Rectal smooth muscle tissue (tissue), 1 donor: Measurements from ENCODE around the gene OPTC.
"Not testable (repeated sequence)": the region's sequence is repeated elsewhere in the genome, so short reads cannot be mapped to it uniquely, and the experiment has no call there.

Source experiments
- H3K27ac ChIP-seq: one replicate; pipeline ENCODE4 v1.7.0; 2013; ENCODE audit warnings: low read depth, low read length, inconsistent platforms
- H3K27me3 ChIP-seq: one replicate; pipeline ENCODE4 v1.7.0; 2013; ENCODE audit warnings: low read length; ENCODE audit not compliant: control insufficient read depth, insufficient read depth
- H3K36me3 ChIP-seq: one replicate; pipeline ENCODE4 v1.7.0; 2013; ENCODE audit warnings: low read length; ENCODE audit not compliant: control insufficient read depth, insufficient read depth
- H3K4me1 ChIP-seq: one replicate; pipeline ENCODE4 v1.7.0; 2013; ENCODE audit warnings: low read length; ENCODE audit not compliant: control insufficient read depth, insufficient read depth
- H3K4me3 ChIP-seq: one replicate; pipeline ENCODE4 v1.7.0; 2013; ENCODE audit warnings: low read length
- H3K9ac ChIP-seq: one replicate; pipeline ENCODE4 v1.7.0; 2013; ENCODE audit warnings: low read length

The OPTC gene

DNA sequence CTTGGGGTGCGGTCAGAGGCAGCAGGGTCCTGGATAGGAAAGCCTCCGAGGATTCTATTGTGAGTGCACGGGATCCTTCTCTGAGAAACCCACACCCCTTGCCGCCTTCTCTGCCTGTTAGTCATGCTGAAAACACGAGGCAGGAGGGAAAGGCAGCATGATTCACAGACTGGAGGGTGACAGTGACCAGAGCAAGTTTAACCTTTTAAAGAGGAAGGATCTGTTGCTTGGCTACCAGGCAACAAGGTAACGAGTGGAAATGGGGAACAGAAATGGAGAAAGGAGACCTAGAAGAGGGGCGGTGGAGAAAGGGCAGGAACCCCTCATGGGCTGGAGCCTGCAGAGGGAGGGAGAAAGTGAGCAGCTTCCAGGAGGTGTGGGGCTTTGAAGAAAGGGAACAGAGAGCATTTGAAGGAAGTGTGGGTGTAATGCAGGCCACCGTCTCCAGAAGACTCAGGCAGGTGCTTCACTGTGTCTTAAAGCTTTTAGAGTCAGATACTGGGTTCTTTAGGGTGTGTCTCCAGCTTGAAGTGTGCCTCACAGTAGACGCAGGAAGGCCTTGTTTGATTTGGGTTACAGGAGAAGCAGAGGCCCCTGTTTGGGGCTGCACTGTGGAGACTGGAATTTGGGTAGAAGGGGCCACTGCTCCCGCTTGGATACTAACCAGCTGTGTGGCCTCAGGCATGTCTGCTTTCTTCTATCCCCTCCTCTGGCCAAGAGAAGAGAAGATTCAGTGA is 19.1 kb downstream of the OPTC start:
- H3K27me3 ChIP-seq: no peaks in the 10 kb centered on the region
- H3K4me1 ChIP-seq: peaks cover 53% of the 10 kb centered on the region
- H3K9ac ChIP-seq: no peak overlapping the region
- peak overlapping the region; percentile 96 for H3K27ac ChIP-seq
- H3K36me3 ChIP-seq: no peaks in the 10 kb centered on the region
- H3K4me3 ChIP-seq: peak overlapping the region; percentile 13

DNA sequence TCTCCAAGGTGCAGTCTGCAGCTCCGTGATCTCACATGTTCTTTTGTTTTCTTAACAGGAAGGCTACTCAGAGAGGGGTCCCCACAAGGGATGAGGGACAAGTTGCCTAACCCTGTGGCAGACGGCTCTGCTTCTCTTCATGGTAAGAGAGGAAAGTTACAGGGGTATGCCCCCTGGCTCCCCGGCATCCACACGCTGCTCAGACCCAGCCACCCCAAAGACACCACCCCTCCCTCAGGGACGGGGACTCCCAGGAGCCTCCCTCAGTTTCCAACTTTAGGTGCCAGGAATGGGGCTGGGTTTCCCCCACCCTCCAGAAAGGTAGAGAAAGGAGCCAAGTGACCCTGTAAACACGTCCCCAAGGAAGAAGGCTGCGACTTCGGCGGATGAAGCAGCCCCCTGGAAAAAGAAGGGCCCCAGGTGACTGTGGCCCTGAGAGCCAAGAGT is 19.7 kb downstream of the OPTC start:
- Histone ChIP-seq H3K9ac (no peak overlapping the region), H3K27ac (peak overlapping the region; percentile 96), H3K27me3 (no peaks in the 10 kb centered on the region), H3K4me3 (peak overlapping the region; percentile 13), H3K4me1 (peaks cover 47% of the 10 kb centered on the region), H3K36me3 (no peaks in the 10 kb centered on the region)

DNA sequence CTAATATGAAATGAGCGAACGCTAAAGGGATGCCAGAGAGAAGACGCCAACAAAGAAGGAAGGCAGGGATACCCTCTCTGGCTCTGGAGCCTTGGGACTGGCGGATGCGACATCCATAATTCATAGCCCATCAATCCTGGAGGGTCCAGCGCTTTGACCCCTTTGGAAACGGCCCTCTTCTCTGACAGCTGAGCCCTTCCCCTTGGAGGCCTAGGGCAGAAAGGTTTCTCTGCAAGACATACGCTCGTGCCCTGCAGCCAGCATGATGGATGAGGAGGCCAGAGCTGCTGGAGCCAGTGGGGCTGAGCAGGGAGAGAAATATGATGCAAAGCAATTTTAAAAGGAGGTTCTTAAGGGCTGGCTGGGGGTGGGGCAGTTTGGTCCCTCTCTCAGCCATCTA is 22.2 kb downstream of the OPTC start:
- Histone ChIP-seq H3K27ac (no peak overlapping the region), H3K27me3 (no peaks in the 10 kb centered on the region), H3K4me3 (no peak overlapping the region), H3K4me1 (peaks cover 46% of the 10 kb centered on the region), H3K36me3 (no peaks in the 10 kb centered on the region), H3K9ac (no peak overlapping the region)

GRCh38 chr1:203516906-203517305 is 23.0 kb downstream of the OPTC start:
- no peaks in the 10 kb centered on the region for H3K36me3 ChIP-seq
- H3K27ac ChIP-seq: no peak overlapping the region
- H3K4me1 ChIP-seq: peaks cover 46% of the 10 kb centered on the region
- H3K27me3 ChIP-seq: no peaks in the 10 kb centered on the region
- H3K9ac ChIP-seq: no peak overlapping the region
- no peak overlapping the region for H3K4me3 ChIP-seq

DNA sequence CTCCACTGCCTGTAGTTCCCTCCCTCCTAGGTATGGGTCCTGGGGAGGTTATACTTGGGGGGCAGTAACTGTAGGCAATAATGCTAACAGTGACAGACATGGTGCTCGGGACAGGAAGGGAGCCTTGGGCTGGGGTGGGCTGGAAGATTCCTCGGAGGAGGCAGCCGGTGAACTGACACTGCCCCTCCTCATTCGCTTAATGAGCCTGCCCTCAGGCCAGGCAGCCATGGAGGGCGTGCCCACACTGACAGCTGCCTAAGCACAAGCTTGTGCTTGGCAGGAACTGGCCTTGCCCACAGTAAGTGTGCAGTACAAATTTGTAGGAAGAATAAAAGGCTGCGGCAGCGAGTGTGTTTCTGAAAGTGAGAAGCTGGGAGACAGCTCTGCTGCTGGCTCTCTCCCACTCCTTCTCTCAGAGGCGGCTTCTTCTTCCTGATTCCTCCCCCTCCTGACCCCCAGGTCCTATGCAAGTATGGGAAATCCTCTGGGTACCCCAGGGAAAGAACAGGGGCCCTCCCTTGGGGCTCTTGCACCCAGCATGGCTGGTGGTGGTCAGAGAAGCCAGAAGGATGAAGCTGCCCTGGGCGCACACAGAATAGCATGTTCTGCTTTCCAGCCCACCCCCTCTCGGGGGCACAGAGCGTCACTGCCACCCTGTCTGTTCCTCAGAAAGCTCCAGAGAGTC is 23.6 kb downstream of the OPTC start:
- no peak overlapping the region for H3K27ac ChIP-seq
- no peaks in the 10 kb centered on the region for H3K36me3 ChIP-seq
- peaks cover 43% of the 10 kb centered on the region for H3K4me1 ChIP-seq
- H3K9ac ChIP-seq: no peak overlapping the region
- H3K27me3 ChIP-seq: no peaks in the 10 kb centered on the region
- H3K4me3 ChIP-seq: no peak overlapping the region

GRCh38 chr1:203518139-203518538 is 24.2 kb downstream of the OPTC start:
- H3K27me3 ChIP-seq, H3K36me3 ChIP-seq, H3K27ac ChIP-seq, H3K4me3 ChIP-seq, H3K9ac ChIP-seq: not testable (repeated sequence)
- H3K4me1 ChIP-seq: peaks cover 42% of the 10 kb centered on the region

- Histone ChIP-seq H3K4me1 (peaks cover 38% of the 10 kb centered on the region), H3K9ac (no peak overlapping the region), H3K36me3 (no peaks in the 10 kb centered on the region), H3K4me3 (no peak overlapping the region), H3K27ac (no peak overlapping the region), H3K27me3 (no peaks in the 10 kb centered on the region)
Observed at GRCh38 chr1:203518541-203518940, 24.6 kb downstream of the OPTC start.

- Histone ChIP-seq H3K36me3 (no peaks in the 10 kb centered on the region), H3K9ac (no peak overlapping the region), H3K27ac (no peak overlapping the region), H3K4me3 (no peak overlapping the region), H3K4me1 (peaks cover 35% of the 10 kb centered on the region), H3K27me3 (no peaks in the 10 kb centered on the region)
Observed at GRCh38 chr1:203519053-203519840, 25.3 kb downstream of the OPTC start.

- Histone ChIP-seq H3K4me3 (no peak overlapping the region), H3K27me3 (no peaks in the 10 kb centered on the region), H3K36me3 (no peaks in the 10 kb centered on the region), H3K27ac (peak overlapping the region; percentile 25), H3K9ac (no peak overlapping the region), H3K4me1 (peaks cover 38% of the 10 kb centered on the region)
Observed at GRCh38 chr1:203519896-203520295, 25.9 kb downstream of the OPTC start.

GRCh38 chr1:203520315-203520714 is 26.4 kb downstream of the OPTC start:
- Histone ChIP-seq H3K4me1 (peaks cover 42% of the 10 kb centered on the region), H3K27ac (peak overlapping the region; percentile 25), H3K27me3 (no peaks in the 10 kb centered on the region), H3K4me3 (no peak overlapping the region), H3K36me3 (no peaks in the 10 kb centered on the region), H3K9ac (no peak overlapping the region)

- Histone ChIP-seq H3K4me1 (peaks cover 44% of the 10 kb centered on the region), H3K27ac (peak overlapping the region; percentile 24), H3K4me3 (no peak overlapping the region), H3K9ac (no peak overlapping the region), H3K27me3 (no peaks in the 10 kb centered on the region), H3K36me3 (no peaks in the 10 kb centered on the region)
Observed at GRCh38 chr1:203521074-203521794, 27.3 kb downstream of the OPTC start.

- no peak overlapping the region for H3K9ac ChIP-seq
Observed at GRCh38 chr1:203521812-203522211, 27.9 kb downstream of the OPTC start.

More at GRCh38 chr1:203521812-203522211, 27.9 kb downstream of the OPTC start:
- Histone ChIP-seq H3K4me1 (peaks cover 50% of the 10 kb centered on the region), H3K4me3 (no peak overlapping the region), H3K36me3 (no peaks in the 10 kb centered on the region), H3K27me3 (no peaks in the 10 kb centered on the region), H3K27ac (peak overlapping the region; percentile 24)
